Brain microvascular endothelial cell (primary cell): ENCODE results near the gene KRTAP24-1.
A peak's percentile ranks its signal among the peaks of the same experiment; 100 is the strongest.

Experiments used
- DNase-seq: peaks from one replicate; pipeline ENCODE4 v3.0.0-alpha.2; 2020
- H3K27ac ChIP-seq: fragments of 250-450 bp; sonication (Bioruptor Pico); 2 replicates; pipeline ENCODE4 v1.5.1; 2020; ENCODE audit warnings: mild to moderate bottlenecking, moderate library complexity
- H3K27me3 ChIP-seq: fragments of 250-450 bp; sonication (Bioruptor Pico); replicated peaks from 2 replicates; pipeline ENCODE4 v1.5.1; 2020; ENCODE audit warnings: mild to moderate bottlenecking
- H3K36me3 ChIP-seq: fragments of 250-450 bp; sonication (Bioruptor Pico); replicated peaks from 2 replicates; pipeline ENCODE4 v1.5.1; 2020; ENCODE audit warnings: mild to moderate bottlenecking
- H3K4me3 ChIP-seq: 2 replicates; pipeline ENCODE4 v1.5.1; 2011; ENCODE audit warnings: low read depth, mild to moderate bottlenecking, control low read depth, low read length, moderate library complexity
- CTCF ChIP-seq: IDR thresholded peaks from 2 replicates; pipeline ENCODE4 v1.5.1; 2011; ENCODE audit warnings: low read depth, mild to moderate bottlenecking, moderate library complexity, low read length, control low read depth, inconsistent platforms; ENCODE audit errors: missing control alignments
- in situ Hi-C: cut with HindIII; loops from 2 replicates; pipeline ENCODE4 v1.10.0; 2017; ENCODE audit warnings: low sequenced_read_pairs, low pct_ligation_motif_present

KRTAP24-1 gene

GRCh38 chr21:30282850-30283249 is at the start of gene KRTAP24-1:
Gene KRTAP24-1 (minus strand): TSS chr21:30282950. CDS start chr21:30282932, 18 bp downstream.
- Histone ChIP-seq H3K27ac (no peak within 1 kb of the TSS), H3K4me3 (no peak within 1 kb of the TSS), H3K27me3 (no peaks in the 10 kb centered on the region), H3K36me3 (no peaks in the 10 kb centered on the region)
- in situ Hi-C loops: no loop called here
- no peak for DNase-seq
- no peak for TF ChIP-seq CTCF

- peak; percentile 19 for DNase-seq
- no peak overlapping the region for H3K4me3 ChIP-seq
- TF ChIP-seq CTCF: no peak
- no peak overlapping the region for H3K27ac ChIP-seq
- in situ Hi-C loops: no loop called here
- no peaks in the 10 kb centered on the region for H3K36me3 ChIP-seq
- no peaks in the 10 kb centered on the region for H3K27me3 ChIP-seq
These were observed 46.6 kb upstream of the KRTAP24-1 start for GRCh38 chr21:30329203-30329875.

GRCh38 chr21:30326390-30326789 is 43.6 kb upstream of the KRTAP24-1 start:
- Histone ChIP-seq H3K4me3 (no peak overlapping the region), H3K27ac (no peak overlapping the region), H3K36me3 (no peaks in the 10 kb centered on the region), H3K27me3 (no peaks in the 10 kb centered on the region)
- DNase-seq: no peak
- in situ Hi-C loops: no loop called here
- no peak for TF ChIP-seq CTCF

- TF ChIP-seq CTCF: no peak
- H3K27me3 ChIP-seq: no peaks in the 10 kb centered on the region
- H3K27ac ChIP-seq: no peak within 1 kb of the TSS
- no peaks in the 10 kb centered on the region for H3K36me3 ChIP-seq
- no peak within 1 kb of the TSS for H3K4me3 ChIP-seq
- DNase-seq: no peak
- in situ Hi-C loops: no loop called here
These were observed 37.5 kb upstream of the KRTAP24-1 start, which contains the start of gene KRTAP26-1 for GRCh38 chr21:30320215-30320614. Gene KRTAP26-1 (minus strand): TSS chr21:30320315. CDS start chr21:30320035, 280 bp downstream.

GRCh38 chr21:30315701-30316100 is 33.0 kb upstream of the KRTAP24-1 start:
- no peak for DNase-seq
- in situ Hi-C loops: no loop called here
- H3K27ac ChIP-seq: no peak overlapping the region
- H3K27me3 ChIP-seq: no peaks in the 10 kb centered on the region
- H3K36me3 ChIP-seq: no peaks in the 10 kb centered on the region
- no peak for TF ChIP-seq CTCF
- H3K4me3 ChIP-seq: no peak overlapping the region

- in situ Hi-C loops: no loop called here
- no peaks in the 10 kb centered on the region for H3K27me3 ChIP-seq
- no peak for DNase-seq
- TF ChIP-seq CTCF: no peak
- no peaks in the 10 kb centered on the region for H3K36me3 ChIP-seq
- H3K4me3 ChIP-seq: no peak overlapping the region
- H3K27ac ChIP-seq: no peak overlapping the region
These were observed 24.1 kb upstream of the KRTAP24-1 start for GRCh38 chr21:30306884-30307283.
